WTC11 (cell line): ENCODE results near the gene CDC42EP4. TPM values are rescaled to one million over a fixed set of nuclear protein-coding genes. Genes with fewer than 3 reads are reported as not detected.

ENCODE experiments used
- ATAC-seq: fragments of 200-7000 bp; cut with Tn5 transposase; 2 replicates; pipeline ENCODE4 v1.10.0; 2021; ENCODE audit warnings: mild to moderate bottlenecking, moderate library complexity
- CTCF ChIA-PET: fragments of 300-600 bp; sonication (Branson Sonifier 250); formaldehyde crosslinking; loops from one replicate; lab custom pipeline; 2021; ENCODE audit warnings: antibody characterized with exemption; lab: Charles Lee
- POLR2A ChIA-PET: fragments of 350-600 bp; sonication (Branson Sonifier 250); formaldehyde crosslinking; loops from one replicate; lab custom pipeline; 2021; ENCODE audit warnings: antibody characterized with exemption; lab: Charles Lee
- DNase-seq: peaks from one replicate; pipeline ENCODE4 v3.0.0; 2021; ENCODE audit warnings: low spot score
- H3K27ac Mint-ChIP-seq: 2 replicates; pipeline ENCODE4 v1.8.0; 2021; ENCODE audit warnings: mixed read lengths
- H3K27me3 Mint-ChIP-seq: 2 replicates; pipeline ENCODE4 v1.8.0; 2021; ENCODE audit warnings: low read depth, mild to moderate bottlenecking, moderate library complexity, mixed read lengths
- H3K36me3 Mint-ChIP-seq: 2 replicates; pipeline ENCODE4 v1.8.0; 2021; ENCODE audit warnings: mixed read lengths
- H3K4me1 Mint-ChIP-seq: 2 replicates; pipeline ENCODE4 v1.8.0; 2022; ENCODE audit warnings: mixed read lengths
- H3K4me3 Mint-ChIP-seq: 2 replicates; pipeline ENCODE4 v1.8.0; 2021; ENCODE audit warnings: mild to moderate bottlenecking, moderate library complexity, mixed read lengths
- H3K9me3 Mint-ChIP-seq: 2 replicates; pipeline ENCODE4 v1.8.0; 2021; ENCODE audit warnings: mixed read lengths
- AFF4 ChIP-seq: sonication (generic); formaldehyde crosslinking; IDR thresholded peaks from 2 replicates; pipeline ENCODE4 v1.8.1; 2023; ENCODE audit warnings: mild to moderate bottlenecking, missing genetic modification reagents, borderline replicate concordance
- CTCF ChIP-seq: fragments of 200-600 bp; IDR thresholded peaks from 2 replicates; pipeline ENCODE4 v1.8.0; 2022; ENCODE audit warnings: antibody characterized with exemption
- FOXK1 ChIP-seq: sonication (generic); formaldehyde crosslinking; IDR thresholded peaks from 2 replicates; pipeline ENCODE4 v1.8.0; 2022; ENCODE audit warnings: mild to moderate bottlenecking, moderate library complexity, missing genetic modification reagents
- JAZF1 ChIP-seq: fragments of 250-450 bp; sonication (Bioruptor Pico); IDR thresholded peaks from 2 replicates; pipeline ENCODE4 v1.9.0; 2021; ENCODE audit warnings: moderate library complexity, mild to moderate bottlenecking, inconsistent platforms
- KAT7 ChIP-seq: sonication (generic); formaldehyde crosslinking; IDR thresholded peaks from 2 replicates; pipeline ENCODE4 v1.8.1; 2023; ENCODE audit warnings: missing genetic modification reagents, mild to moderate bottlenecking, borderline replicate concordance
- NR1H2 ChIP-seq: sonication (generic); formaldehyde crosslinking; IDR thresholded peaks from 2 replicates; pipeline ENCODE4 v1.9.0; 2021; ENCODE audit warnings: mild to moderate bottlenecking, moderate library complexity, missing genetic modification reagents
- SP1 ChIP-seq: sonication (generic); formaldehyde crosslinking; conservative IDR thresholded peaks from 2 replicates; pipeline ENCODE4 v1.8.1; 2022; ENCODE audit warnings: missing genetic modification reagents
- TP53 ChIP-seq: sonication (generic); formaldehyde crosslinking; IDR thresholded peaks from 2 replicates; pipeline ENCODE4 v1.8.1; 2023; ENCODE audit warnings: mild to moderate bottlenecking, missing genetic modification reagents
- ZBTB21 ChIP-seq: sonication (generic); formaldehyde crosslinking; IDR thresholded peaks from 2 replicates; pipeline ENCODE4 v1.8.1; 2023; ENCODE audit warnings: mild to moderate bottlenecking, missing genetic modification reagents, borderline replicate concordance
- ZNF219 ChIP-seq: sonication (generic); formaldehyde crosslinking; IDR thresholded peaks from 2 replicates; pipeline ENCODE4 v1.8.0; 2023; ENCODE audit warnings: missing genetic modification reagents, mild to moderate bottlenecking, borderline replicate concordance
- ZNF232 ChIP-seq: sonication (generic); formaldehyde crosslinking; IDR thresholded peaks from 2 replicates; pipeline ENCODE4 v1.8.0; 2022; ENCODE audit warnings: mild to moderate bottlenecking, missing genetic modification reagents
- ZNF281 ChIP-seq: sonication (generic); formaldehyde crosslinking; IDR thresholded peaks from 2 replicates; pipeline ENCODE4 v1.8.0; 2023; ENCODE audit warnings: mild to moderate bottlenecking, missing genetic modification reagents
- ZNF416 ChIP-seq: fragments of 250-450 bp; sonication (Bioruptor Pico); IDR thresholded peaks from 2 replicates; pipeline ENCODE4 v1.9.0; 2021; ENCODE audit warnings: mild to moderate bottlenecking, inconsistent platforms
- ZNF512 ChIP-seq: sonication (generic); formaldehyde crosslinking; IDR thresholded peaks from 2 replicates; pipeline ENCODE4 v1.8.1; 2022; ENCODE audit warnings: missing genetic modification reagents, borderline replicate concordance
- ZNF671 ChIP-seq: fragments of 250-450 bp; sonication (Bioruptor Pico); IDR thresholded peaks from 2 replicates; pipeline ENCODE4 v1.8.0; 2021; ENCODE audit warnings: mild to moderate bottlenecking
- ZSCAN18 ChIP-seq: fragments of 250-450 bp; sonication (Bioruptor Pico); IDR thresholded peaks from 2 replicates; pipeline ENCODE4 v2.1.2; 2022; ENCODE audit warnings: mild to moderate bottlenecking, moderate library complexity
- total RNA-seq: library from RNA; stranded (reverse); gene quantifications from 3 replicates; pipeline ENCODE4 v1.2.3, GENCODE V29; 2021
- TF ChIP-seq, protein P1 (sequence below): sonication (generic); formaldehyde crosslinking; IDR thresholded peaks from 2 replicates; pipeline ENCODE4 v1.8.0; 2022; ENCODE audit warnings: mild to moderate bottlenecking, missing genetic modification reagents
- TF ChIP-seq, protein P2 (sequence below): sonication (generic); formaldehyde crosslinking; IDR thresholded peaks from 2 replicates; pipeline ENCODE4 v1.8.1; 2023; ENCODE audit warnings: mild to moderate bottlenecking, missing genetic modification reagents

CDC42EP4 gene
- total RNA-seq, 1 experiment from 2014 or later, result 18.8 TPM

DNA sequence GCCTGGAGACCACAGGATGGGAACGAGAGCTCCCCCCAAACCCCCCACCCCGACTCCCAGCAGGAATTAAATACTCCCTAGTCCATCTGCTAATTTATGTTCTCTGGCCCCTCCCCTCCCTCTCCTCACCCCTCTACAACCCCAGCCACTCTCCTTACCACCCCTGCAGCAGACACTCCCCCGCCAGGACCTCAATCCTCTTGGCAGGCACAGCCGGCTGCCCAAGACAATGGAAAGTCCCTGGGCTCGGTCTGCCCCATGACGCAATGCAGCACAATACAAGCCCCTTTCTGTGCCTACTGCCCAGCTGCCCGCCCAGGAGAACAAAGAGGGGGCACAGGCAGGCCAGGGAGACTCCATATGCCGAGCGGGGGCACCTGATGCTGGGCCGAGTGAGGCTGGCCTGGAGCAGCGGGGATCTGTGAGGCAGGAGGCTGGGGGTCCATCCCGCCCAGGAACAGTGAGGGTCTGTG, 30.3 kb upstream of the CDC42EP4 start (continued):
- TF ChIP-seq ZNF219 (CRISPR knock-in tag) (no peak), KAT7 (CRISPR knock-in tag) (no peak), AFF4 (CRISPR knock-in tag) (no peak), ZNF232 (no peak), SP1 (0 out of 2 replicates have a peak, but pooled peaks have one; percentile 1), ZSCAN18 (CRISPR knock-in tag) (no peak), ZNF512 (CRISPR knock-in tag) (no peak), ZBTB21 (CRISPR knock-in tag) (0 out of 2 replicates have a peak, but pooled peaks have one; percentile 38), FOXK1 (CRISPR knock-in tag) (no peak), NR1H2 (CRISPR knock-in tag) (no peak)
- TF ChIP-seq, protein P1, sequence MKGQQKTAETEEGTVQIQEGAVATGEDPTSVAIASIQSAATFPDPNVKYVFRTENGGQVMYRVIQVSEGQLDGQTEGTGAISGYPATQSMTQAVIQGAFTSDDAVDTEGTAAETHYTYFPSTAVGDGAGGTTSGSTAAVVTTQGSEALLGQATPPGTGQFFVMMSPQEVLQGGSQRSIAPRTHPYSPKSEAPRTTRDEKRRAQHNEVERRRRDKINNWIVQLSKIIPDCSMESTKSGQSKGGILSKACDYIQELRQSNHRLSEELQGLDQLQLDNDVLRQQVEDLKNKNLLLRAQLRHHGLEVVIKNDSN (CRISPR knock-in tag), result no peak

GRCh38 chr17:73341350-73342049, 29.7 kb upstream of the CDC42EP4 start:
- TF ChIP-seq ZNF416 (CRISPR knock-in tag) (no peak), TP53 (CRISPR knock-in tag) (no peak), ZNF671 (no peak), JAZF1 (no peak), ZBTB21 (CRISPR knock-in tag) (no peak), CTCF (no peak), ZNF281 (CRISPR knock-in tag) (no peak)
- TF ChIP-seq, protein P2, sequence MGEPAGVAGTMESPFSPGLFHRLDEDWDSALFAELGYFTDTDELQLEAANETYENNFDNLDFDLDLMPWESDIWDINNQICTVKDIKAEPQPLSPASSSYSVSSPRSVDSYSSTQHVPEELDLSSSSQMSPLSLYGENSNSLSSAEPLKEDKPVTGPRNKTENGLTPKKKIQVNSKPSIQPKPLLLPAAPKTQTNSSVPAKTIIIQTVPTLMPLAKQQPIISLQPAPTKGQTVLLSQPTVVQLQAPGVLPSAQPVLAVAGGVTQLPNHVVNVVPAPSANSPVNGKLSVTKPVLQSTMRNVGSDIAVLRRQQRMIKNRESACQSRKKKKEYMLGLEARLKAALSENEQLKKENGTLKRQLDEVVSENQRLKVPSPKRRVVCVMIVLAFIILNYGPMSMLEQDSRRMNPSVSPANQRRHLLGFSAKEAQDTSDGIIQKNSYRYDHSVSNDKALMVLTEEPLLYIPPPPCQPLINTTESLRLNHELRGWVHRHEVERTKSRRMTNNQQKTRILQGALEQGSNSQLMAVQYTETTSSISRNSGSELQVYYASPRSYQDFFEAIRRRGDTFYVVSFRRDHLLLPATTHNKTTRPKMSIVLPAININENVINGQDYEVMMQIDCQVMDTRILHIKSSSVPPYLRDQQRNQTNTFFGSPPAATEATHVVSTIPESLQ (CRISPR knock-in tag), result no peak
- TF ChIP-seq, protein P1 (CRISPR knock-in tag), result no peak
- TF ChIP-seq, all 79 proteins: peak for 0
- DNase-seq (no peak), ATAC-seq (no peak; the same call in 1 of the 2 replicates)
- Mint-ChIP-seq H3K27me3 (no peaks in the 10 kb centered on the region), H3K9me3 (no peaks in the 10 kb centered on the region), H3K36me3 (no peaks in the 10 kb centered on the region), H3K27ac (peak overlapping the region; percentile 72; the same call in 1 of the 2 replicates), H3K4me3 (no peak overlapping the region), H3K4me1 (peaks cover 53% of the 10 kb centered on the region)
- ChIA-PET CTCF (interaction anchor here (0.7 to 4.1 kb wide), 11 partner anchors 11 to 784 kb away, joined by 3 to 33 read pairs (median 5); partner anchors contain the start of gene CDC42EP4), POLR2A (interaction anchor here (0.7 to 3.3 kb wide), 5 partner anchors 24 to 409 kb away, joined by 3 to 55 read pairs (median 3); partner anchors contain the start of gene CDC42EP4)
